GM10847 (cell line): ENCODE data around the gene ARHGAP42.

Experiments
- POLR2A ChIP-seq: IDR thresholded peaks from 2 replicates; pipeline ENCODE4 v1.6.1; 2011; ENCODE audit not compliant: insufficient read length; ENCODE audit errors: extremely low read depth

ARHGAP42 gene

DNA sequence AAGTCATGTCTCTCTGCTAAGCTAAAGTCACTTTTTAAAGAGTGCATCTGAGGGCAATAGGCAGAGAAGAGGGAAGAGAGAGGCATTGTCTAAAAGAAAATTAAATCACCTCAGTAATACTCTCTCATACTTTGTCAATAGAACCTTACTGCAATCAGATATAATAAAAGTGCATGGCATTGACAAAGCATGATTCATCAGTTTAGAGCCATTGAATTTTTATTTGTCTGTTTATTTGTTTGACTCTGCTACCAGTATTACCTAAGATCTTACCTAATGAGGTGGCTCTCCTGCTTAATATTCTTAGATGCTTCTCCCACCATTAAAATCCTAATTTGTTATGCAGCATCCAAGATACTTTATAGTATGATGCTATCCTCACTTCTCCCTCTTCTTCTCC is 233.5 kb downstream of the ARHGAP42 start:
- no peak for TF ChIP-seq POLR2A

DNA sequence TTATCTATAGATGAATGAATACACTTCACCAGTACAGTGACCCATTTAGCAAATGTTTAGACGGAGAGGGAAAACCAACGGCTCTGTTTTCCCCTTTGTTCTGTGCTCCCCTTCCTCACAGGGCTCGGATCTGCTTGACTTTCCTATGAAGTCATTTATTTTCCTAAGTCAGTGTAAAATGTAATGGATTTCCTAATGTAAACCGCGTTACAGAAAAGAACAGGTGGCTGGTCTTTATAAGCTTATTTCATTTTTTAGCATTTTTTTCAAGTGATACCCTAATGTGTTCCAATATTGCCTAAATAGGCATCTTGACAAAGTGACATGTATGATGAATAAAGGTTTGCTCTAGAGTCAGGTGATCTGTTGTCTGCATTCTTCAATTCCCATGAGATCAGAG is 235.0 kb downstream of the ARHGAP42 start:
- TF ChIP-seq POLR2A = no peak

DNA sequence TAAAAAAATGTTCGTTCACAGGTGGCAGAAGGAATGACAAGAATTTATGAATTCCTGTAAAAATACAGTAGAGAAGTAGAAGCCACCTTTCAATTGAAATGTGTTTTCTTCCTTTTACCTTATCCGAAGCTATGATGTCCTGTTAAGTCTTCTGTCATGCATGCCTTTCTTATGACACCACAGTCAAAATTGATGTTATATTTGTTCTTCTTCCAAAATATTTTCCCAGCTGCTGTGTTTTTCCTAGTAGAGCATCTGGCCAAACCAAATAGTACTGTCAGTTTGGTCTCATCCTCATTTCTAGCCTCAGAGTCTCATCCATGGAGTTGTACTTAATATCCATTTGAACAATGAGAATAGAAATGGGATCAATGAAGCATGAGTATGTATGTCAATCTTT is 236.5 kb downstream of the ARHGAP42 start:
- TF ChIP-seq POLR2A = no peak

DNA sequence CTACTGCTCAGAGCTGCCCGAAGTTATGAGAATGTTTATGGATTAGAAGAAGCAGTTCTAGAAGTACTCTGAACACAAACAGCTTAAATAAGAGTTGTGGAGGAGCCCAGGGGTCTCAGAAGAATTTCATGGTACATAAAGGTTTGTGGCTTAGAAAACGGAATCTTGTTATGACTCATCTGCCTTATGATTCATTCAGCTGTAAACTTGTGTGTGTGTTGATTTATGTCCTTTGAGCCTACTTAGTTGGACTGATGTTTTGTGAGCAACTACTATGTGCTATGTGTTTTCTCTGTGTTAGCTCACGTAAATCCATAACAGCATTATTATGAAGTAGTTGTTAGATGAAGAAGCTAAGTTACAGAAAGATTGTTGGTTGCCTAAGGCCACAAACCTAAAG is 238.8 kb downstream of the ARHGAP42 start:
- no peak for TF ChIP-seq POLR2A

DNA sequence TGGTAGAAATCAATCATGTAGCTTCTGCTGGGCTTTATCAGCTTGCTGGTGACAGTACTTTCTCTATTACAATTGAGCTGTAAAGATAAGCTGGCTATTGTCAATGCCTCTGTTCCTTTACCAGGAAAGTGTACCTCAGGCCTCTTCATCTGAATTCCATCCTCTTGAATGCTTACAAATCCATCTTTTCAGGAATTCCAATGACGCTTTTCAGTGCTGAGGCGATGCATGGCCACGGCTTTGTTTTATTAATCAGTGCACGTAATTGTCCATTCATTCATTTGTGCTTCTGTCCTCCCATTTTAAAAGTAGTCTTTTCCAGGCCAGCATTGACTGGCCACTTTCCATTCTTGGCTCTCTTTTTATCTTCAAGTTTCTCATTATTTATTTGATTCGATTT is 240.5 kb downstream of the ARHGAP42 start:
- TF ChIP-seq POLR2A = no peak

DNA sequence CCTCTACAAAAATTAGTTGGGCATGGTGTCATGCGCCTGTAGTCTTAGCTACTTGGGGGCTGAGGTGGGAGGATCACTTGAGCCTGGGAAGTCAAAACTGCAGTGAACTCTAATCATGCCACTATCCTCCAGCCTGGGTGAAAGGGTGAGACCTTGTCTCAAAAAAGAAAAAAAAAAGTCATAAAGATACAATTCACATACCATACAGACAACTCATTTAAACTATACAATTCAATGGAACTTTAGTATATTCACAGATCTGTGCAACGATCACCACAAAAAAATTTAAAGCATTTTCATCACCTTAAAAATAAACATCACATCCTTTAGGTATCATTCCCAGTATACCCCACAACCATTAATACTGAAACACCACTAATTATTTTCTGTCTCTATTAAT is 241.3 kb downstream of the ARHGAP42 start:
- TF ChIP-seq POLR2A = no peak

DNA sequence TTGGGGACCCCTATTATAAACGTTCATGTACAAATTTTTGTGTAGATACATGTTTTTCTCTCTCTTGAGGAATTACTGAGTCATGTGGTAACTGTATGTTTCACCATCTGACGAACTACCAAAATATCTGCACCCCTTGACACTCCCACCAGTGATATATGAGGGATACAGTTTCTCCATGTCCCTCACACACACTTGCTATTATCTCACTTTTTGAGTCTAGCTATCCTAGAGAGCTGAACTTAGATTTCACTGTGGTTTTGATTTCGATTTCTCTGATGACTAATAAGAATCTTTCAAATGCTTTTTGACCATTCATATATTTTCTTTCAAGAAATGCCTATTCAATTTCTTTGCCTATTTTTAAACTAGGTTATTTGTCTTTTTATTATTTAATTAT is 242.3 kb downstream of the ARHGAP42 start:
- TF ChIP-seq POLR2A = no peak

DNA sequence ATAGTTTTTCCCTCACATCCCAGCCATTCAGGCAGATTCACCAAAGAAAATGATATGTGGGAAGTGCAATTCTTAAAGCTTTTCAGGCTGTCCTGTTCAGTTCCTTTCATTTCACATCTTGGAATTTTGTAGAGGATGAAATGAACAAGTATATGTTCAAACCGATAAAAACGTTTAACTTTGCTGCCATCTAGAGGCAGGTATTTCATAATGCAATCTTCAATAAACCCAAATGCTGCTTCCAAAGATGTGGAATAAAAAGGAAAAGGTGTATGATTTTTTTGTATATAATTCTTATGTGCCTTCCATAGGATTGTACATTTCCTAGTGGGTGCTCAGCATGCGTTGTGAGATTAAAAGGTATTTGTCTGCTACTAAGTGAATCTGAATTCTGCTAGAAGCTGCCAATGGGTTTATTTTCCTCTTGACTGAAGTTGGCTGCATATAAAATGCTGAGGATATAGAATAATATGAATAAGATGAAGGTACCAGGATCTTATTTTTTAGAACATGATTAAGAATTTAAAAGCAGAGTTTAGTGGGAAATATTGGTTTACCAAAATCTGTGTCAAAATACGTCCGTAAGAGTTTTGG is 243.2 kb downstream of the ARHGAP42 start:
- TF ChIP-seq POLR2A = no peak

DNA sequence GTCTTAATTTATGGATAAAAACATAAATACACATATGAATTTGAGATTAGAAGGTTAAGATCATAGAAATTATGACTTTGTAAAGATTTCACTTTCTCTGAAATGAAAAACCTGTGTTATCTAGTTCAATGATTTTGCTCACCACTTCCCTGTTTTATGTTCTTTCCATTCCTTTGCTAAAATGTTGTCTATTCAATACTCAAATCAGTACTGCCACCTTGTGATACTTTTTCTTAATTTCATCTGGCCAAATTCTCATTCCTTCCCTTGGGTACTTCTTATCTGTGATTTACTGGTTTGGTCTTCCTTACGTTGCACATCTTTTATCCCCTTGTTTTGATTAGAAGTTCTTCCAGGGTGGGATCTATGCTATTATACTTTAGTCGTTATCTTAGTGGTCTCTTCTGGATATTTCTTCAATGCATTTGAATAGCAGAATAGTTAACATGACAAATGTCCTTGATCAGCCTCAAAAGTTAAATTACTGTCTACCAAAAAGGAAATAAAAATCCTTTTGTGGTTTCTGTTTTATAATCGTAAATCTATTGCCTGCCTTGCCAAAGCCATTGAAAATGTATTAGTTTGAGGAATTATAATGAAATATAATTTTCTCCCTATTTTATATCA is 245.5 kb downstream of the ARHGAP42 start:
- no peak for TF ChIP-seq POLR2A

DNA sequence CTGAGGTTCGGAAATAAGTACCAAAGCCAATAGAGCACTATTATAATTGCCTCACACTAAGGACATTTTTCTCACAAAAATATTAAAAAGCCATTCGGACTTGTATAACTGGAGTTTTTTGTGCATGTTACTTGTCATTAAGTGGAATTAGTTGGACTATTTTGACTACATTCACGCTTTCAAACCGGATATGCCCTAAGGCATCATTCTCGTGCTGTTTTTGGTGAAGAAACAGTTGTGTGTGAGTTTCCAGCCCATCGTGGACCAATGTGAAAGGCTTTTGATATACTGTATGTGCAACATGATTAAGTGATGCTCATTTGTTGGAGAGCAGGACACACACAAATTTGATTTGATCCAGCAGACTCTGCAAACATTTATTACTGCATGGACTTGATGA is 249.7 kb downstream of the ARHGAP42 start:
- TF ChIP-seq POLR2A = no peak

DNA sequence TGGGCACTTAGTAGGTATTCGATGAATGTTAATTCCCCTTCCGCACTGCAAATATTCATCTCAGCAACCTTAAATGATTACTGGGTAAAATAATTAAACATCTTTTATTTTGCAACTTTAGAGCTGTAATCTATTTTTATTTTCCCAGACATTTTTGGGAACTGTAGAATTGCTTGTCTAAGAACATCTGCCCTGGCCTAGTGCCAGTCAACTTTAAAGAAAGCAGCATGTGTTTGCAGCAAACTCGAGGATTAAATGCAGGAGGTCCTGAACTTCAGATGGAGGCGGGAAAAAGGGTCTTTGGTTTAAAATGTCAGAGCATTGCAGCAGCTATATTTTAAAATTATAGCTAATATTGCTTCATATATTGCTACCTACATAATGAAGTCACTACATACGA is 252.5 kb downstream of the ARHGAP42 start:
- no peak for TF ChIP-seq POLR2A

DNA sequence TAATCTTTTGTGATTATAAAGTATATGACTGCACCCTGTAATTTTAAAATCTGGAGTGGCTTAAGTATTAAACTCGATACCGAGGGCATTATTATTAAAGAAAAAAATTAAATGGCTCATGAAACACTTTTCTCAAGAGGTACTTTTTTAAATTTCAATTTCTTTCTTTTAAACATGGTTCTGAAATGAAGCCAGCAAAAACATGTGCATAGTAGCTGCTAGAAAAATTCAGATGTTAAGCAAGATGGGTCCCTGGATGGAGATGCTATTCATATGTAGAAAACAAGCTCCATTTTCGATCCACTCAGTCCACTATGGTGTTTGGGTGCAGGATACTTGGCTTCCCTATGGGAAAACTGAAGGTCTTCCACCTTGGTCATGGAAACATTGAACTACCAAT is 253.0 kb downstream of the ARHGAP42 start:
- TF ChIP-seq POLR2A = no peak

DNA sequence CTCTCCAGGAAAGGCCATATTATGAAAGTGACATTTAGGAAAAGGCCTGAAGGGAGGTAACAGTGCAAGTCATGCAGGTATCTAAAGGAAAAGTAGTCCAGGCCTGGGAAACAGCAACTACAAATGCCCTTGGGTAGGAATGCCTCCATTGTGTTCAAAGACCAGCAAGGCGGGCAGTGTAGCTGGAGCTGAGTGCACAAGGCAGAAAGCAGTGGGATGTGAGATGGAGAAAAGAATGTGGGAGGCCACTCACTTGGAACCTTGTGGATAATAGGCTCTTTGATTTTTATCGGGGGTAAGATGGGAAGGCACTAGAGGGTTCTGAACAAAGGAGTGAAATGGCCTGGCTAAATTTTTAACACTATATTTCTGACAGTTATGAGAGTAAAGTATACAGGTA is 253.9 kb downstream of the ARHGAP42 start:
- no peak for TF ChIP-seq POLR2A

DNA sequence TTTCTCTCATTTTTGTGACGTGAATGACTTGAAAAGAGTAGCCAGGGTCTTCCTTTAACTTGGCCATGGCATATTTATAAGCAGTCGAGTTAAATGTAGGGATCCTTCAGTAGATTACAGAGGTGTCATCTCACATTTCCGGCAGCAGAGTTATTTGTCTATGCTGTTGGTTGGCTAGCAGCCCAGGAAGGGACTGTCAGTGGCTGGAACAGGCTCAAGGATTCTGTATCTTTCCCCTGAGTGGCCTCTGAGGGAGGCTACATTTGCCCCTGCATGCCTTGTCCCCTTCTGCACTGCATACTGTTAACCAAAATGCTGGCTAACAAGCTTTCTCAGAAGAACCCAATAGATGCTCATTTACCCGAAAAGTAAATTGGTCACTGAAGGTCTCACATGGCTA is 254.9 kb downstream of the ARHGAP42 start:
- TF ChIP-seq POLR2A = no peak

DNA sequence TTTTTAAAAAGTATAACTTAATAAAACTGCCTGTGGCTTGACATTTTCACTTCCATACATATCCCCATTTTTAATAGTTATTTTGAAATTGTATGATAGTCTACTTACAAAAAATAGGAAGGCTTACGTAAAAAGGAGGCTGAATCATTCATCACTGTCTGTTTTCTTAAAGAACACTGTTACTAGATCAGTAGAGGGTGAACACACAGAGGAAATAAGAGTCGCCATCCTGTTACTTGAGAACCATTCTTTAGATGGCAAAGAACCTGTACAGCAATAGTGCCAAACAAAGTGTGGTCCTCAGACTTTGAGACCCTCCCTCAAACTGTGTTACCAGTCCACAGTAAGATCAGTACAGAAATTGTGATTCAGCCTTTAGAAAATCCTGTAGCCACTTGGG is 261.8 kb downstream of the ARHGAP42 start:
- TF ChIP-seq POLR2A = no peak

DNA sequence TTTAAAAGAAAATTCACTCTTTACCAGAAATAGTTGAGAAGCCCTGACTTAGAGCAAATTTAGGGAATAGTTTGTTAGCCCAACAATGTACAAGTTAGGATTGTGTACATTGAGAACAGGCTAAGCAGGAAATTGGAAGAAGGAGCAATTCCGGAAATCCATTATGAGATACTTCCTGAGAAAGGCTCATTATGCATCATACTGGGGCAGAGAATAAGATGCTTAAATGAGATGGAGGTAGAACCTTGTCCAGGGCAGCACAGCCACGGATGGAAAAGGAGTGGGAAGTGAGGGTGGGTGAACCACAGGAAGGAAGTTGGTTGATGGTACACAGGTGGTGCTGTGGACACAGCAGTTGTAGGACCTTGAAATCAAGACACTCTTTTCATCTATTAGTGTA is 262.4 kb downstream of the ARHGAP42 start:
- TF ChIP-seq POLR2A = no peak

DNA sequence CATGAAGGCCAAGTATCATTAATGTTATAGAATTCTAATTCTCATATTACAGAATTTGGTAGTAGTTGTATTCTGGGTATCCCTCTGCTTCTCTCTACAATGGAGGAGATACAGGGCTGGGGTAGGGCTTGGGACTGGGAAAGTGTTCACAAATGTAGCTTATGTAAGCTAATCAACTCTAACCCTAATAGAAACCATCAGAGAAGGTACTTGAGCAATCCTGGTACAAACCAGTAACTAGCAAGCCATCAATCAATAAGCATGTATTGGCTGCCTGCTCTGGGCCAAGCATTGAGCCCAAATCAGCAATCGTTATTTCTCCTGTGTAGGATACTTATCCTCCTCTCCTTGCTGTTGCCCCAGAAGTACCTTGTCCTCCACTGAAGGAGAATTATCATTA is 268.2 kb downstream of the ARHGAP42 start:
- no peak for TF ChIP-seq POLR2A
